Astrocyte (in vitro differentiated cells and primary cell): ENCODE measurements around the gene CADPS.

Experiments used
- CTCF ChIP-seq: IDR thresholded peaks from 2 replicates; pipeline ENCODE4 v1.5.1; 2011; ENCODE audit warnings: low read depth, mild to moderate bottlenecking, inconsistent platforms, low read length, moderate library complexity; ENCODE audit not compliant: insufficient read depth
- EZH2 ChIP-seq: IDR thresholded peaks from 2 replicates; pipeline ENCODE4 v1.6.1; 2012; ENCODE audit warnings: mild to moderate bottlenecking, low read length, inconsistent platforms; ENCODE audit not compliant: insufficient read depth

GRCh38 chr3:62445275-62445674, 429.9 kb downstream of the CADPS start:
- TF ChIP-seq CTCF (no peak), EZH2 (no peak)
